WERI-Rb-1 (cell line): ENCODE results near the gene IFT57.
"Not testable (repeated sequence)": the region's sequence is repeated elsewhere in the genome, so short reads cannot be mapped to it uniquely, and the experiment has no call there.

Experiments
- DNase-seq: peaks from one replicate; pipeline ENCODE4 v3.0.0-alpha.2; 2020
- H3K27ac ChIP-seq: fragments of 250-450 bp; sonication (Bioruptor Pico); 2 replicates; pipeline ENCODE4 v1.5.1; 2020; ENCODE audit warnings: mild to moderate bottlenecking, moderate library complexity
- H3K27me3 ChIP-seq: fragments of 250-450 bp; sonication (Bioruptor Pico); 2 replicates; pipeline ENCODE4 v1.5.1; 2021; ENCODE audit warnings: mild to moderate bottlenecking, low read depth, moderate library complexity; ENCODE audit not compliant: insufficient read depth, severe bottlenecking
- H3K36me3 ChIP-seq: fragments of 250-450 bp; sonication (Bioruptor Pico); 2 replicates; pipeline ENCODE4 v1.5.1; 2020; ENCODE audit warnings: mild to moderate bottlenecking, moderate library complexity
- H3K4me3 ChIP-seq: 2 replicates; pipeline ENCODE4 v1.5.1; 2011; ENCODE audit warnings: low read depth, mild to moderate bottlenecking, control low read depth, low read length
- H3K9me3 ChIP-seq: fragments of 250-450 bp; sonication (Bioruptor Pico); 2 replicates; pipeline ENCODE4 v1.5.1; 2021; ENCODE audit warnings: mild to moderate bottlenecking, moderate library complexity; ENCODE audit not compliant: severe bottlenecking
- TF ChIP-seq, protein P1 (sequence below): IDR thresholded peaks from 2 replicates; pipeline ENCODE4 v1.5.1; 2011; ENCODE audit warnings: low read depth, mild to moderate bottlenecking, control low read depth, inconsistent platforms, low read length

The IFT57 gene, protein sequence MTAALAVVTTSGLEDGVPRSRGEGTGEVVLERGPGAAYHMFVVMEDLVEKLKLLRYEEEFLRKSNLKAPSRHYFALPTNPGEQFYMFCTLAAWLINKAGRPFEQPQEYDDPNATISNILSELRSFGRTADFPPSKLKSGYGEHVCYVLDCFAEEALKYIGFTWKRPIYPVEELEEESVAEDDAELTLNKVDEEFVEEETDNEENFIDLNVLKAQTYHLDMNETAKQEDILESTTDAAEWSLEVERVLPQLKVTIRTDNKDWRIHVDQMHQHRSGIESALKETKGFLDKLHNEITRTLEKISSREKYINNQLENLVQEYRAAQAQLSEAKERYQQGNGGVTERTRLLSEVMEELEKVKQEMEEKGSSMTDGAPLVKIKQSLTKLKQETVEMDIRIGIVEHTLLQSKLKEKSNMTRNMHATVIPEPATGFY

DNA sequence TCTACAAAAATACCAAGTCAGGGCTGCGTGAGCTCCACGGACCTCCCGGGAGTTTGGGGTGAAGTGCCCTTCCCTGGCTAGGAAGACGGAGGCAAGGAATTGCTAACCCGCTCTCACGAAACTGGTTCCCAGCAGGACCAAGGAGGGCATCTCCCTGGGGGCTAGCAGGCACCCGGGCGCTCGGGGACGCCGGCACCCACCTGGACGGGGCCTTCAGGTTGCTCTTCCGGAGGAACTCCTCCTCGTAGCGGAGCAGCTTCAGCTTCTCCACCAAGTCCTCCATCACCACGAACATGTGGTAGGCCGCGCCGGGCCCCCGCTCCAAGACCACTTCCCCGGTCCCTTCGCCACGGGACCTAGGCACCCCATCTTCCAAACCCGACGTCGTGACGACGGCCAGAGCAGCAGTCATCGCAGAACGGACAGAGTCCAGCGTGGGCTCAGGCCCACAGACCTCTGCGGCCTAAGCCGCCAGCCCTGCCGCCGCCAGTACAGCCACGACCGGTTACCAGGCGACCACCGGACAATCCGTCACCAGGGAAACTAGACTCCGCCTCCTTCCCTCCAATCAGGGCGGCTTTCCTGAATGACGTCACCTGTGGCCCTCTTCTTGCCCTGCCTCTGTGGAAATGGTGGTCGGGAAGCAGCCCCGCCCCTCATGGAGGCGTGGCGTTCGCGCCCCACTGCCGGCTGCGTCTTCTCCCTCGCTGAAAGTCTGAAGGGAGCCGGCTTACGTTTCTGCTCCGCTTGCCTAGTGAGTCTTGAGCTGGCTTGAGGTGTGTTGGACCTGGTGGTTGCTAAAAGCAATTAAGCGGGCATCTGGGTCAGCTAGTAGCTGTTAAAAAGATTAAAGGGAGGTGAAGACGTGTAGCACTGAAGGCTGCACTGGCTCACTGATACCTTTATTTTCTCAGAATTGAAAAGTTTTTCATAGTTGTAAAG lies at the start of gene IFT57:
IFT57 (minus strand) TSS at position 514 of the 942 bp plus-strand sequence; CDS start at position 412, 102 bp downstream.
- no peaks in the 10 kb centered on the region for H3K27me3 ChIP-seq
- H3K9me3 ChIP-seq, result no peaks in the 10 kb centered on the region
- H3K36me3 ChIP-seq, result peaks cover 4% of the 10 kb centered on the region; the same call in 1 of the 2 replicates
- TF ChIP-seq, protein P1, sequence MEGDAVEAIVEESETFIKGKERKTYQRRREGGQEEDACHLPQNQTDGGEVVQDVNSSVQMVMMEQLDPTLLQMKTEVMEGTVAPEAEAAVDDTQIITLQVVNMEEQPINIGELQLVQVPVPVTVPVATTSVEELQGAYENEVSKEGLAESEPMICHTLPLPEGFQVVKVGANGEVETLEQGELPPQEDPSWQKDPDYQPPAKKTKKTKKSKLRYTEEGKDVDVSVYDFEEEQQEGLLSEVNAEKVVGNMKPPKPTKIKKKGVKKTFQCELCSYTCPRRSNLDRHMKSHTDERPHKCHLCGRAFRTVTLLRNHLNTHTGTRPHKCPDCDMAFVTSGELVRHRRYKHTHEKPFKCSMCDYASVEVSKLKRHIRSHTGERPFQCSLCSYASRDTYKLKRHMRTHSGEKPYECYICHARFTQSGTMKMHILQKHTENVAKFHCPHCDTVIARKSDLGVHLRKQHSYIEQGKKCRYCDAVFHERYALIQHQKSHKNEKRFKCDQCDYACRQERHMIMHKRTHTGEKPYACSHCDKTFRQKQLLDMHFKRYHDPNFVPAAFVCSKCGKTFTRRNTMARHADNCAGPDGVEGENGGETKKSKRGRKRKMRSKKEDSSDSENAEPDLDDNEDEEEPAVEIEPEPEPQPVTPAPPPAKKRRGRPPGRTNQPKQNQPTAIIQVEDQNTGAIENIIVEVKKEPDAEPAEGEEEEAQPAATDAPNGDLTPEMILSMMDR, result no peak
- peak within 1 kb of the TSS; percentile 69 for H3K4me3 ChIP-seq
- peak; percentile 99 for DNase-seq
- H3K27ac ChIP-seq, result peak within 1 kb of the TSS; percentile 77

DNA sequence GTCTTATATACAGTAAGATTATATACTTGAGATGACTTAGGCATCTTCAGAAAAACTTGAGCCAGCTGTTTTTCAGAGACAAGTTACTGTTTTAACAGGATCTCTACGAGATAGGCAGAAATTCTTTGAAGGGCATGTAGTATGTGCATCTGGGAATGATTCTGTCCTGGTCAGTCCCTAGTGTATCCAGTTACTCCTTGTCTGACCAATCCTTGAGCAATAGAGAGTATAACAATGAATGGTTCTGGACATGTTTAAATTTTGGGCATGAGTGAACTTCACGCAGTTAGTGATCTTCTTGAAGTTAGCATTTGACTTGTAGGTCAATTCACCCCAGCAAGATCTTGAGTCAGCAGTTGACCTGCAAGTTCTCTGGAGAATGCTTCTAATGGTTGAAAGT lies 49.4 kb upstream of the IFT57 start:
- H3K4me3 ChIP-seq, result no peak overlapping the region
- no peaks in the 10 kb centered on the region for H3K27me3 ChIP-seq
- TF ChIP-seq, protein P1, result no peak
- H3K27ac ChIP-seq, result no peak overlapping the region
- no peaks in the 10 kb centered on the region for H3K36me3 ChIP-seq
- no peak for DNase-seq
- H3K9me3 ChIP-seq, result no peaks in the 10 kb centered on the region

DNA sequence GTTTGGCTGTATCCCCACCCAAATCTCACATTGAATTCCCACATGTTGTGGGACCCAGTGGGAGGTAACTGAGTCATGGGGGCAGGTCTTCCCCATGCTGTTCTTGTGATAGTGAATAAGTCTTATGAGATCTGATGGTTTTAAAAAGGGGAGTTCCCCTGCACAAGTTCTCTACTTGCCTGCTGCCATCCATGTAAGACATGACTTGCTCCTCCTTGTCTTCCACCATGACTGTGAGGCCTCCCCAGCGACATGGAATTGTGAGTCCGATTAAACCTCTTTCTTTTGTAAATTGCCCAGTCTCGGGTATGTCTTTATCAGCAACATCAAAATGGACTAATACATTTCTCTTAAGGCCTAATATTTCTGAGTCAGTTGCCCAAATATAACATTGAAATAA lies 46.0 kb upstream of the IFT57 start:
- not testable (repeated sequence) for H3K36me3 ChIP-seq, H3K9me3 ChIP-seq, H3K27me3 ChIP-seq, H3K27ac ChIP-seq, H3K4me3 ChIP-seq, DNase-seq

DNA sequence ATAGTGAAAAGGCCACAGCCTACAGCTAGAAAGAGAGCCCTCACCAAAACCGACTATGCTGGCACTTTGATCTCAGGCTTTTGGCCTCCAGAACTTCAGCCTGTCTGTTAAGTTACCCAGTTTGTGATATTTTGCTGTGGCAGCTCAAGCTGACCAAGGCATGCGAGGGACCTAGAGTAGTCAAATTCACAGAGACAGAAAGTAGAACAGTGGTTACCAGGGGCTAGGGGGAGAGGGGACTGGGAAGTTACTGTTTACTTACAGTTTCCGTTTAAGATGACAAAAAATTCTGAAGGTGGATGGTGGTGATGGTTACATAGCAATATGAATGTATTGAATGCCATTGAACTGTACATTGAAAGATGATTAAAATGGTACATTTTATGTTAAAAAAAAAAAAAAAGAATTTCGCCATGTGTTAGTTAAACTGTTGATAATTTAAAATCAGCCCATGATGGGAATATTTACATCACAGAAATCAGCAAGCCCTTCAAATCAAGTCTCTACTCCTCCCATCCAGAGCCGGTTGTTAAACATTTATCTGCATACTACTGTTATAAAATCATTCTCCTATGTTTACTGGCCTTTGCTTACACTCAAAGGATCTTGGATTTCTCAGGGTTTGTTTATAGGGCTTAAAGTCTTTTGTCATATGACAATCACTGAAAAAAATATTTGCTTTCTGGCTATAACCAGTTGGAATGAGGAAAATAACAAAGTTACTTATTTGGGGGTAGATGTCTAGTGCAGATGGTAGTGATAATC lies 42.5 kb upstream of the IFT57 start:
- not testable (repeated sequence) for H3K4me3 ChIP-seq, H3K27me3 ChIP-seq, H3K36me3 ChIP-seq, DNase-seq, H3K9me3 ChIP-seq, H3K27ac ChIP-seq

DNA sequence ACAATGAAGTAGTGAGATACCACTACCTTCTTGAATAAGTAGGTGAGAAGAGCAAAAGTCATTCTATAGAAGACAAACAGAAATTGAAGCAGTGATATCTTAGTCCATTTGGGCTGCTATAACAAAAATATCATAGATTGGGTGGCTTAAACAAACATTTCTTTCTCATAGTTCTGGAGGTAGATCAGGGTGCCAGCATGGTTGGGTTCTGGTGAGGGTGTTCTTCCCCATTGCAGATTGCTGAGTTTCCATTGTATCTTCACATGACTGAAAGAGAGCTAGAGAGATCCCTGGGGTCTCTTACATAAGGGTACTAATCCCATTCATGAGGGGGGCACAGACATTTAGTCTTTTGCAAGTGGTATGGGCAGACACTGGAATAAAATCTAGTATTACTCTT lies 32.9 kb upstream of the IFT57 start:
- Histone ChIP-seq H3K9me3 (peaks cover 2% of the 10 kb centered on the region), H3K36me3 (no peaks in the 10 kb centered on the region), H3K4me3 (no peak overlapping the region), H3K27me3 (no peaks in the 10 kb centered on the region), H3K27ac (no peak overlapping the region)
- TF ChIP-seq, protein P1, result no peak
- no peak for DNase-seq

DNA sequence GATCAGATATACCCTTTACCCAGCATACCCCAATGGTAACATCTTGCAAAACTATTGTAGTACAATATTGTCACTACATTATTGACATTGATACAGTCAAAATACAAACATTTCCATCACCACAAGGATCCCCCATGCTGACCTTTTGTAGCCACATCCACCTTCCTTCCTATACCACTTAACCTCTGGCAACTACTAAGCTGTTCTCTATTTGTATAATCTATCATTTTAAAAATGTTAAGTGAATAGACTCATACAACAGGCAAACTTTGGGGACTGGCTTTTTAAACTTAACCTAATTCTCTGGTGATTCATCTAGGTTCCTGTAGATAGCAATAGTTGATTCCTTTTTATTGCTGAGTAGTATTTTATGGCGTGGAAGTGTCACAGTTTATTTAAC lies 29.6 kb upstream of the IFT57 start:
- no peaks in the 10 kb centered on the region for H3K36me3 ChIP-seq
- TF ChIP-seq, protein P1, result no peak
- no peaks in the 10 kb centered on the region for H3K27me3 ChIP-seq
- H3K9me3 ChIP-seq, result no peaks in the 10 kb centered on the region
- H3K27ac ChIP-seq, result no peak overlapping the region
- DNase-seq, result no peak
- no peak overlapping the region for H3K4me3 ChIP-seq
